ENCODE results near the gene TMSB4X. TPM values are rescaled to one million over a fixed set of nuclear protein-coding genes. Genes with fewer than 3 reads are reported as not detected.
"Not testable (repeated sequence)": the region's sequence is repeated elsewhere in the genome, so short reads cannot be mapped to it uniquely, and the experiment has no call there.

The TMSB4X gene
- total and polyA plus RNA-seq, 12 donors = 700 to 3,026 (median 889) TPM

DNA sequence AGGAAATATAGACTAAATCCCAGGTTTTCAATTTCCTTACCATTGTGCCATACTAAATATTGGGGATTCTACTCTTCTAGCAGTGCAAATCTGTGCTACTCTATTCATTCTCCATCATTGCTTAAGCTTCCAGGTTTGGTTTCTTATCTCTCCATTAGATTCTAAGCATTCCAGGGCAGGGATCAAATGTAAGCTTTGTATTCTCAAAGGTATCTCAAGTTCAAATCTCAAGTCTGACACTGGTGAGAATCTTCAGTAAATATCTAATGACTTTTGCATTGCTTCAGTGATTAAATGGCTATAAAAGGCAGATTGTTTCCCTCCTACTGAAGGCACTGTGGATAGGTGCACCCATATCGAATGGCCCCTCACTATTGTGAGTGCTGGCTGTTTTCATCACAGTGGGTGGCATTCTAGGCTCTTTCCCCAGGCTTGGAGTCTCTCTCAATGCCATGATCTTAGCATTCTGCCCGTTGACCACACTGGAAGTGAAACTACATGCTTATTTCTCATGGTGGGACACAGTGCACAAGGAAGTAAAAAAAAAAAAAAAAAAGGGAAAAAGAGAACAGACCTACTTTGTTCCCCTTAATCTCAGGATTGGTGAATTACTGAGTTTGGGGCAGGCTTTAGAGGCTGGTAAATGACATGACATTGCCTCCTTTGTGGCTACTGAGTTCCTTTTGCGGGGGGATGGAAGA lies 40.8 kb downstream of the TMSB4X start:
- no peaks in the 10 kb centered on the region for H3K36me3 ChIP-seq
- peaks cover 0 to 36% (median 12%) of the 10 kb centered on the region in 9 donors for H3K4me1 ChIP-seq
- no peak overlapping the region for H3K4me3 ChIP-seq
- ATAC-seq (peak in 5 of 8 donors; percentile 34 to 53 (median 48)), DNase-seq (no peak)
- peaks cover 0 to 31% (median 0%) of the 10 kb centered on the region in 7 donors for H3K27me3 ChIP-seq
- no peaks in the 10 kb centered on the region for H3K9me3 ChIP-seq
- intact Hi-C loops (cut with DNase I) = no loop called here
- TF ChIP-seq, protein P1, sequence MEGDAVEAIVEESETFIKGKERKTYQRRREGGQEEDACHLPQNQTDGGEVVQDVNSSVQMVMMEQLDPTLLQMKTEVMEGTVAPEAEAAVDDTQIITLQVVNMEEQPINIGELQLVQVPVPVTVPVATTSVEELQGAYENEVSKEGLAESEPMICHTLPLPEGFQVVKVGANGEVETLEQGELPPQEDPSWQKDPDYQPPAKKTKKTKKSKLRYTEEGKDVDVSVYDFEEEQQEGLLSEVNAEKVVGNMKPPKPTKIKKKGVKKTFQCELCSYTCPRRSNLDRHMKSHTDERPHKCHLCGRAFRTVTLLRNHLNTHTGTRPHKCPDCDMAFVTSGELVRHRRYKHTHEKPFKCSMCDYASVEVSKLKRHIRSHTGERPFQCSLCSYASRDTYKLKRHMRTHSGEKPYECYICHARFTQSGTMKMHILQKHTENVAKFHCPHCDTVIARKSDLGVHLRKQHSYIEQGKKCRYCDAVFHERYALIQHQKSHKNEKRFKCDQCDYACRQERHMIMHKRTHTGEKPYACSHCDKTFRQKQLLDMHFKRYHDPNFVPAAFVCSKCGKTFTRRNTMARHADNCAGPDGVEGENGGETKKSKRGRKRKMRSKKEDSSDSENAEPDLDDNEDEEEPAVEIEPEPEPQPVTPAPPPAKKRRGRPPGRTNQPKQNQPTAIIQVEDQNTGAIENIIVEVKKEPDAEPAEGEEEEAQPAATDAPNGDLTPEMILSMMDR (IDR thresholded peaks at IDR 0.05) = no peak
- peak overlapping the region in 1 of 10 donors; percentile 89 for H3K27ac ChIP-seq
- WGBS, 2 donors = 79 to 84% methylated on average over 3 of the region's 3 CpGs

DNA sequence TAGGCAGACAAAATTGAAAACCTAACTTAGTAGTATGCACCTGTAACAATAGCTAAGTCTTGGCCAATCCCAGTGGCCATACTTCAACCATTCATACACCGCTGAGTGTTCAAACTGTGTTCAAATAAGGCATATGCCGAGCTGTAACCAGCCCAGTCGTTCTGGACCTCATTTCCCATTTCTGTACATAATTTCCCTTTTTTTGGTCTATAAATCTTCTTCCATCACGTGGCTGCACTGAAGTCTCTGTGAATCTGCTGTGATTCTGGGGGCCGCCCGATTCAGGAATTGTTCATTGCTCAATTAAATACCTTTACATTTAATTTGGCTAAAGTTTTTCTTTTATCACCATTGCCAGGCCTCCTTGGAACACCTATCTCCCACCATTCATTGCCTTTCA lies 41.8 kb downstream of the TMSB4X start:
- DNase-seq; intact Hi-C loops (cut with DNase I); H3K4me3 ChIP-seq; H3K9me3 ChIP-seq; ATAC-seq; H3K36me3 ChIP-seq: not testable (repeated sequence)
- H3K27ac ChIP-seq = peak overlapping the region in 1 of 10 donors; percentile 68
- 93 to 94% methylated on average over 6 of the region's 6 CpGs for WGBS, 2 donors
- H3K4me1 ChIP-seq = peaks cover 0 to 36% (median 12%) of the 10 kb centered on the region in 9 donors
- peaks cover 0 to 33% (median 0%) of the 10 kb centered on the region in 7 donors for H3K27me3 ChIP-seq

DNA sequence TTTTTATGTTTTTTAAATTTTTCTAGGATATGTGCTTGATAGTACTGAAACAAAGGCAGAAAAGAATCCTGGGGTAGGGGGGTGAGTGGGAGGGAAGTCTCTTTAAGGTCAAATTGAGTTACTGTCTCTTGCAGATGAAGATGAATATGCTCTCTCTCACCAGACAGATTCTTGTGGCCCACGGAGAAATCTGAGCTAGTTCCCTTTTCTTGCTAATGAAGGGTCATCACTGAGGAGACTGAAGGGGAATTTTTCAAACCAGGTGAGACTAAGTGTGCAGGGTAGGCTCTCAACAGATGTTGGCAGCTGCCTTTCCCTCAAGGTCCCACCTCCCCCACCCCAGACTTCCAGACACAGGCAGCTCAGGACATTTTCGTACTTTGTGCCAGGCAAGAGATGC lies 48.0 kb downstream of the TMSB4X start:
- Histone ChIP-seq H3K27ac (no peak overlapping the region), H3K36me3 (no peaks in the 10 kb centered on the region), H3K4me3 (no peak overlapping the region), H3K27me3 (peaks cover 0 to 70% (median 0%) of the 10 kb centered on the region in 7 donors), H3K9me3 (no peaks in the 10 kb centered on the region), H3K4me1 (peaks cover 0 to 11% (median 0%) of the 10 kb centered on the region in 9 donors)
- ATAC-seq (no peak), DNase-seq (no peak)
- WGBS, 2 donors = 68 to 69% methylated on average over 2 of the region's 2 CpGs
- intact Hi-C loops (cut with DNase I) = loop anchor here in 1 of 10 donors (10.0 kb wide), 1 partner anchor 92 kb away; no protein-coding TSS in a partner anchor
- TF ChIP-seq, protein P1 (IDR thresholded peaks at IDR 0.05) = no peak

- Histone ChIP-seq H3K9me3 (no peaks in the 10 kb centered on the region), H3K27me3 (peaks cover 0 to 70% (median 0%) of the 10 kb centered on the region in 7 donors), H3K4me3 (no peak overlapping the region), H3K27ac (peak overlapping the region in 1 of 10 donors; percentile 44), H3K36me3 (no peaks in the 10 kb centered on the region), H3K4me1 (peaks cover 0 to 10% (median 3%) of the 10 kb centered on the region in 9 donors)
- DNase-seq (no peak), ATAC-seq (no peak)
- 96 to 100% methylated on average over 3 of the region's 3 CpGs for WGBS, 2 donors
- intact Hi-C loops (cut with DNase I) = loop anchor here in 1 of 10 donors (10.0 kb wide), 1 partner anchor 91 kb away; no protein-coding TSS in a partner anchor
- TF ChIP-seq, protein P1 (IDR thresholded peaks at IDR 0.05) = no peak
Measured at GRCh38 chrX:13023567-13023966, 48.7 kb downstream of the TMSB4X start.

GRCh38 chrX:13023979-13024378 lies 49.1 kb downstream of the TMSB4X start:
- TF ChIP-seq, protein P1 (IDR thresholded peaks at IDR 0.05) = no peak
- peaks cover 0 to 11% (median 7%) of the 10 kb centered on the region in 9 donors for H3K4me1 ChIP-seq
- WGBS, 2 donors = 55 to 77% methylated on average over 4 of the region's 4 CpGs
- DNase-seq (no peak), ATAC-seq (no peak)
- H3K4me3 ChIP-seq = no peak overlapping the region
- no peaks in the 10 kb centered on the region for H3K9me3 ChIP-seq
- no peaks in the 10 kb centered on the region for H3K36me3 ChIP-seq
- peak overlapping the region in 1 of 10 donors; percentile 44 for H3K27ac ChIP-seq
- peaks cover 0 to 70% (median 0%) of the 10 kb centered on the region in 7 donors for H3K27me3 ChIP-seq
- intact Hi-C loops (cut with DNase I) = loop anchor here in 1 of 10 donors (10.0 kb wide), 1 partner anchor 91 kb away; no protein-coding TSS in a partner anchor
